NCI-H1436 treated with DMSO at 0.1 percent for 48 hours (cell line): ENCODE data around the gene PIP5K1B.
"Not testable (repeated sequence)": the region's sequence is repeated elsewhere in the genome, so short reads cannot be mapped to it uniquely, and the experiment has no call there.

Experiments used
- DNase-seq: peaks from one replicate; lab custom pipeline; 2025; lab: John Stamatoyannopoulos, UW

Gene PIP5K1B

GRCh38 chr9:68961587-68961986, 256.5 kb downstream of the PIP5K1B start:
- DNase-seq, result no peak

GRCh38 chr9:68963416-68963815, 258.4 kb downstream of the PIP5K1B start:
- no peak for DNase-seq

- no peak for DNase-seq
Measured at GRCh38 chr9:68964102-68964541, 259.1 kb downstream of the PIP5K1B start.

- DNase-seq, result no peak
Measured at GRCh38 chr9:68964765-68965164, 259.7 kb downstream of the PIP5K1B start.

- no peak for DNase-seq
Measured at GRCh38 chr9:68966496-68966944, 261.5 kb downstream of the PIP5K1B start.

GRCh38 chr9:68967800-68968199, 262.8 kb downstream of the PIP5K1B start:
- DNase-seq, result no peak

GRCh38 chr9:68969538-68969937, 264.5 kb downstream of the PIP5K1B start:
- DNase-seq, result no peak

GRCh38 chr9:68970151-68970550, 265.1 kb downstream of the PIP5K1B start:
- DNase-seq, result peak; percentile 95

- no peak for DNase-seq
Measured at GRCh38 chr9:68973619-68974018, 268.6 kb downstream of the PIP5K1B start.

- DNase-seq, result no peak
Measured at GRCh38 chr9:68974431-68974830, 269.4 kb downstream of the PIP5K1B start.

GRCh38 chr9:68974901-68975300, 269.9 kb downstream of the PIP5K1B start:
- no peak for DNase-seq

- no peak for DNase-seq
Measured at GRCh38 chr9:68975365-68976043, 270.5 kb downstream of the PIP5K1B start.

GRCh38 chr9:68978066-68978465, 273.0 kb downstream of the PIP5K1B start:
- no peak for DNase-seq

- DNase-seq, result no peak
Measured at GRCh38 chr9:68978501-68978900, 273.5 kb downstream of the PIP5K1B start.

GRCh38 chr9:68979538-68980314, 274.7 kb downstream of the PIP5K1B start:
- DNase-seq, result no peak

- DNase-seq, result no peak
Measured at GRCh38 chr9:68980341-68980914, 275.4 kb downstream of the PIP5K1B start.

GRCh38 chr9:68981789-68982188, 276.7 kb downstream of the PIP5K1B start:
- peak; percentile 65 for DNase-seq

GRCh38 chr9:68983008-68983411, 278.0 kb downstream of the PIP5K1B start:
- no peak for DNase-seq

GRCh38 chr9:68983522-68984424, 278.7 kb downstream of the PIP5K1B start:
- DNase-seq, result no peak

- DNase-seq, result not testable (repeated sequence)
Measured at GRCh38 chr9:68986949-68987348, 281.9 kb downstream of the PIP5K1B start.

- DNase-seq, result no peak
Measured at GRCh38 chr9:68991457-68991856, 286.4 kb downstream of the PIP5K1B start.

- DNase-seq, result no peak
Measured at GRCh38 chr9:68995776-68996175, 290.7 kb downstream of the PIP5K1B start.
